Upper lobe of right lung (tissue), 1 donor: ENCODE data around the gene STIMATE. TPM values are rescaled to one million over a fixed set of nuclear protein-coding genes. Genes with fewer than 3 reads are reported as not detected.

Source experiments
- ATAC-seq: fragments of 200-7000 bp; cut with Tn5 transposase; one replicate; pipeline ENCODE4 v1.9.1; 2020; ENCODE audit warnings: mild to moderate bottlenecking, moderate library complexity
- DNase-seq: peaks from one replicate; pipeline ENCODE4 v3.0.0-alpha.2; 2020
- H3K27ac ChIP-seq: fragments of 200-600 bp; one replicate; pipeline ENCODE4 v1.8.0; 2022
- H3K27me3 ChIP-seq: fragments of 200-600 bp; one replicate; pipeline ENCODE4 v1.8.0; 2022; ENCODE audit warnings: mild to moderate bottlenecking
- H3K36me3 ChIP-seq: fragments of 200-600 bp; one replicate; pipeline ENCODE4 v1.8.0; 2022
- H3K4me1 ChIP-seq: fragments of 200-600 bp; one replicate; pipeline ENCODE4 v1.8.0; 2022
- H3K4me3 ChIP-seq: fragments of 200-600 bp; one replicate; pipeline ENCODE4 v1.8.0; 2022; ENCODE audit warnings: mild to moderate bottlenecking
- H3K9me3 ChIP-seq: fragments of 200-600 bp; one replicate; pipeline ENCODE4 v1.8.0; 2022
- CTCF ChIP-seq: fragments of 200-600 bp; IDR thresholded peaks from one replicate; pipeline ENCODE4 v1.8.0; 2022; ENCODE audit warnings: antibody characterized with exemption
- intact Hi-C: fragments of 100-400 bp; cut with DNase I; formaldehyde crosslinking; loops from one replicate; pipeline ENCODE4 v1.11.0; 2022
- total RNA-seq: library from RNA; stranded (reverse); fragmentation: NEBNext Ultra II Directional; extraction: Animal tissue kit (Norgen Biotek cat#: 25700); gene quantifications from one replicate; pipeline ENCODE4 v1.2.1, GENCODE V29; 2021
- donor health status: DM: no; HTN: yes; CAD: no; lungs with severe emphysema.

Gene STIMATE
- total RNA-seq, 1 donor from 2014 or later: 34.7 TPM

GRCh38 chr3:52836986-52837385, 60.4 kb downstream of the STIMATE start:
- peaks cover 10% of the 10 kb centered on the region for H3K4me1 ChIP-seq
- no peak for TF ChIP-seq CTCF
- intact Hi-C loops: no loop called here

DNA sequence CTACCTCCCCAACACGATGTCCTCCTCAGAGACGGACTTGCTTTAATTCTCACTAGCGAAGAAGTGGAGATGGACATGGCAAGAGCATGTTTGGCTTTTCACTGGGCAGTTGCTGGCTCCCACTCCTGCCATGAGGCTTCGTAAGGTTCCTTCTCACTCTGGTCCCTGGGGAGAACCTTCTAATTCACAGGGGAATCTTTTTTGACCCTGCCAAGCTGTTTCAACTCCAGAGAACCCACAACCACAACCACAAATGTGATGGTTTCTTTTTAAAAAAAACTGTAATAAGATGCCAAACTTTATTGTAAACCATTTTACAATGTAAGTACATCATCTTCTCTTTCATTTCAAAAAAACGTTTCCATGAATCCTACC, 60.9 kb downstream of the STIMATE start:
- DNase-seq: no peak
- Histone ChIP-seq H3K27me3 (no peaks in the 10 kb centered on the region), H3K4me3 (no peak overlapping the region), H3K36me3 (peaks cover 25% of the 10 kb centered on the region), H3K9me3 (no peaks in the 10 kb centered on the region), H3K27ac (no peak overlapping the region), H3K4me1 (peaks cover 10% of the 10 kb centered on the region)
- TF ChIP-seq CTCF: no peak
- ATAC-seq: no peak
- intact Hi-C loops: no loop called here

More at GRCh38 chr3:52836986-52837385, 60.4 kb downstream of the STIMATE start:
- Histone ChIP-seq H3K27me3 (no peaks in the 10 kb centered on the region), H3K27ac (no peak overlapping the region), H3K4me3 (no peak overlapping the region), H3K9me3 (no peaks in the 10 kb centered on the region), H3K36me3 (peaks cover 30% of the 10 kb centered on the region)
- DNase-seq (no peak), ATAC-seq (no peak)

DNA sequence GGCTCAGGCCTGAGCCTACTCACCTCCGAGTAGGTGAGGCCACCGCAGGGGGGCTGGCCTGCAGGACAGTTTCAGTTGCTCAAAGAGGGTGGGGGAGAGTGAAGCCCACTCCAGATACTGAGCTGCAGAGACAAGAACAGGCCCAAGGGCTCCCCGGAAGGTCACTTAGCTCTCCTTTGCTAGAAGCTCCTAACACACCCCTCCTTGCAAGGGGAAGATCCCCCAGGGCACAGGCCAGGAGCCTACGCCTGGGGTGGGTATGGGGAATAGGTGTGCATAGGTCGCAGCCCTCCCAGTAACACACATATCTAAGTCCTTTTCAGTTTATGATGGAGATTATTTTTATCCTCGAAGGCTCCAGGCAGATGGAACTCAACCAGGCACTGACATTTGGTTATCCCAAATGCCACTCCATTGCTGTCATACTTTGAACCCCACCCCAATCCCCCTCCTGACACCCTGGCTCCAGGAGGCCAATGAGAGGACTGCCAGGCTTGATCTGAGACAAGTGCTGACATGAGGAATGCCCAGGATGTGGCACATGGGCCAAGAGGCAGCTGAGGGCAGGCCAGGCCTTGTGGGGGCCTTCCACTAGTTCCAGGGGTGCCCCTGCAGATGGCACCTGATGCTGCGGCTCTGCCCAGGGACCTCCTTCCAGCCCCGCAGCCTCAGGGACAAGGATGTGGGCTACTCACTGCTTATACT, 61.4 kb downstream of the STIMATE start:
- Histone ChIP-seq H3K27me3 (no peaks in the 10 kb centered on the region), H3K9me3 (no peaks in the 10 kb centered on the region), H3K4me1 (peaks cover 10% of the 10 kb centered on the region), H3K36me3 (peaks cover 19% of the 10 kb centered on the region), H3K4me3 (no peak overlapping the region), H3K27ac (no peak overlapping the region)
- ATAC-seq (no peak), DNase-seq (no peak)
- intact Hi-C loops: no loop called here
- no peak for TF ChIP-seq CTCF

- no peak for TF ChIP-seq CTCF
- Histone ChIP-seq H3K9me3 (no peaks in the 10 kb centered on the region), H3K36me3 (peaks cover 11% of the 10 kb centered on the region), H3K27me3 (no peaks in the 10 kb centered on the region), H3K4me3 (peak within 1 kb of the TSS; percentile 19), H3K4me1 (peaks cover 10% of the 10 kb centered on the region), H3K27ac (peak within 1 kb of the TSS; percentile 24)
- DNase-seq (no peak), ATAC-seq (no peak)
- intact Hi-C loops: no loop called here
Measured at GRCh38 chr3:52834871-52835501, 62.4 kb downstream of the STIMATE start, which contains the start of gene MUSTN1. TSS of gene MUSTN1 (minus strand) at chr3:52835019. CDS start at chr3:52834948, 71 bp downstream.

DNA sequence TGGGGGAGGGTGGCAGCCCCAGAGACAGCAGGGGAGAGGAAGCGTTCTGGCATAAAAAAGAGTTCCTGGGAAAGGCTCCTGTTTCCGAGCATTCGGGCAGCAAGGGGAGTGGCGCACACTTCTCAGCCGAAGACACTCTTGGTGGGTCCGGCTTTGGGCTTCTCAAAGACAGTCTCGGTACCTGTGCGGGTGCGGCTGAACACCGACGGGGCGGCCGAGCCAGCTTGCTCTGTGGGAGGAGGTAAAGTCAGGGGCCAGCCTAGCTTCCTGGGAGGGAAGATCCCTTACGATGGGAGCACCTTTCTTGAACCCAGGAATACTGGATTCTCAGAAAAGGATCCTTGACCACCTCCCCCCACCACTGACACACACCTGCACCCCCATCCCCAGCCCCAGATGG, 64.1 kb downstream of the STIMATE start:
- H3K27ac ChIP-seq: no peak overlapping the region
- DNase-seq: no peak

More for the DNA sequence above, 64.1 kb downstream of the STIMATE start:
- Histone ChIP-seq H3K4me1 (peaks cover 10% of the 10 kb centered on the region), H3K27me3 (no peaks in the 10 kb centered on the region), H3K4me3 (no peak overlapping the region), H3K9me3 (no peaks in the 10 kb centered on the region), H3K36me3 (peaks cover 9% of the 10 kb centered on the region)
- no peak for ATAC-seq
- intact Hi-C loops: no loop called here
- TF ChIP-seq CTCF: no peak
